HEK293T (cell line): ENCODE measurements around the gene KAT14.
"Not testable (repeated sequence)": the region's sequence is repeated elsewhere in the genome, so short reads cannot be mapped to it uniquely, and the experiment has no call there.

Experiments
- CTCF ChIA-PET: fragments of 350-600 bp; formaldehyde crosslinking; extraction: SDS; loops from one replicate; lab custom pipeline; 2021; ENCODE audit warnings: antibody characterized with exemption, inconsistent platforms; lab: Yijun Ruan, JAX
- POLR2A ChIA-PET: fragments of 350-600 bp; formaldehyde crosslinking; extraction: SDS; loops from one replicate; lab custom pipeline; 2020; ENCODE audit warnings: antibody characterized with exemption, inconsistent platforms; lab: Yijun Ruan, JAX
- DNase-seq: peaks from one replicate; pipeline ENCODE4 v3.0.0; 2012; ENCODE audit warnings: mixed read lengths; ENCODE audit errors: extremely low spot score
- ARNT ChIP-seq: fragments of 450-650 bp; IDR thresholded peaks from 2 replicates; pipeline ENCODE4 v1.6.1; 2017; ENCODE audit warnings: mild to moderate bottlenecking
- BHLHE40 ChIP-seq: fragments of 450-650 bp; IDR thresholded peaks from 2 replicates; pipeline ENCODE4 v1.6.1; 2016; ENCODE audit warnings: mild to moderate bottlenecking, moderate library complexity, borderline replicate concordance
- CTBP1 ChIP-seq: fragments of 450-650 bp; IDR thresholded peaks from 2 replicates; pipeline ENCODE4 v1.6.1; 2016; ENCODE audit warnings: borderline replicate concordance
- ELF4 ChIP-seq: fragments of 450-650 bp; IDR thresholded peaks from 2 replicates; pipeline ENCODE4 v1.6.1; 2017; ENCODE audit warnings: antibody characterized with exemption
- FOXA1 ChIP-seq: fragments of 450-650 bp; IDR thresholded peaks from 2 replicates; pipeline ENCODE4 v1.6.1; 2016; ENCODE audit warnings: mild to moderate bottlenecking
- FOXK2 ChIP-seq: fragments of 450-650 bp; IDR thresholded peaks from 2 replicates; pipeline ENCODE4 v1.6.1; 2016; ENCODE audit warnings: mild to moderate bottlenecking
- FOXM1 ChIP-seq: fragments of 450-650 bp; IDR thresholded peaks from 2 replicates; pipeline ENCODE4 v1.6.1; 2017; ENCODE audit warnings: mild to moderate bottlenecking, borderline replicate concordance
- HDGF ChIP-seq: fragments of 450-650 bp; IDR thresholded peaks from 2 replicates; pipeline ENCODE4 v1.6.1; 2017; ENCODE audit warnings: antibody characterized with exemption, borderline replicate concordance
- L3MBTL2 ChIP-seq: fragments of 450-650 bp; conservative IDR thresholded peaks from 2 replicates; pipeline ENCODE4 v1.6.1; 2016; ENCODE audit warnings: mild to moderate bottlenecking
- LEF1 ChIP-seq: fragments of 450-650 bp; IDR thresholded peaks from 2 replicates; pipeline ENCODE4 v1.6.1; 2017; ENCODE audit warnings: mild to moderate bottlenecking, borderline replicate concordance
- NFRKB ChIP-seq: fragments of 450-650 bp; IDR thresholded peaks from 2 replicates; pipeline ENCODE4 v1.6.1; 2016; ENCODE audit warnings: mild to moderate bottlenecking, moderate library complexity
- PKNOX1 ChIP-seq: fragments of 450-650 bp; IDR thresholded peaks from 2 replicates; pipeline ENCODE4 v1.6.1; 2016
- SP1 ChIP-seq: fragments of 450-650 bp; IDR thresholded peaks from 2 replicates; pipeline ENCODE4 v1.6.1; 2017
- SUZ12 ChIP-seq: fragments of 450-650 bp; IDR thresholded peaks from 2 replicates; pipeline ENCODE4 v1.6.1; 2016; ENCODE audit warnings: mild to moderate bottlenecking
- TARDBP ChIP-seq: fragments of 450-650 bp; IDR thresholded peaks from 2 replicates; pipeline ENCODE4 v1.6.1; 2016
- ZNF384 ChIP-seq: fragments of 450-650 bp; IDR thresholded peaks from 2 replicates; pipeline ENCODE4 v1.6.1; 2016

Gene KAT14

GRCh38 chr20:18092890-18093289 is 44.8 kb upstream of the KAT14 start:
- POLR2A ChIA-PET: no interaction called here
- no peak for DNase-seq
- CTCF ChIA-PET: no interaction called here
- no peak for TF ChIP-seq L3MBTL2
- TF ChIP-seq TARDBP: no peak
- no peak for TF ChIP-seq HDGF
- no peak for TF ChIP-seq ELF4
- no peak for TF ChIP-seq FOXM1
- no peak for TF ChIP-seq LEF1
- TF ChIP-seq FOXA1: no peak
- TF ChIP-seq FOXK2: no peak
- TF ChIP-seq BHLHE40: no peak
- TF ChIP-seq ZNF384: no peak
- TF ChIP-seq SUZ12: no peak
- TF ChIP-seq ARNT: no peak
- TF ChIP-seq NFRKB: no peak
- TF ChIP-seq SP1: no peak
- TF ChIP-seq PKNOX1: no peak
- no peak for TF ChIP-seq CTBP1

- no peak for DNase-seq
- ChIA-PET POLR2A (no interaction called here), CTCF (no interaction called here)
- TF ChIP-seq PKNOX1 (no peak), L3MBTL2 (no peak), LEF1 (no peak), FOXA1 (no peak), BHLHE40 (no peak)
Measured at GRCh38 chr20:18093388-18093787, 44.3 kb upstream of the KAT14 start.

GRCh38 chr20:18094191-18094590 is 43.5 kb upstream of the KAT14 start:
- TF ChIP-seq TARDBP: no peak
- no peak for TF ChIP-seq HDGF
- no peak for TF ChIP-seq SP1
- no peak for TF ChIP-seq NFRKB
- TF ChIP-seq ELF4: no peak
- TF ChIP-seq CTBP1: no peak
- TF ChIP-seq ZNF384: no peak
- no peak for TF ChIP-seq FOXM1
- no peak for TF ChIP-seq LEF1
- no peak for TF ChIP-seq ARNT
- no peak for TF ChIP-seq PKNOX1
- TF ChIP-seq FOXK2: no peak
- no peak for TF ChIP-seq L3MBTL2
- no peak for TF ChIP-seq BHLHE40
- TF ChIP-seq SUZ12: no peak
- TF ChIP-seq FOXA1: no peak
- no peak for DNase-seq
- POLR2A ChIA-PET: no interaction called here
- CTCF ChIA-PET: no interaction called here

DNA sequence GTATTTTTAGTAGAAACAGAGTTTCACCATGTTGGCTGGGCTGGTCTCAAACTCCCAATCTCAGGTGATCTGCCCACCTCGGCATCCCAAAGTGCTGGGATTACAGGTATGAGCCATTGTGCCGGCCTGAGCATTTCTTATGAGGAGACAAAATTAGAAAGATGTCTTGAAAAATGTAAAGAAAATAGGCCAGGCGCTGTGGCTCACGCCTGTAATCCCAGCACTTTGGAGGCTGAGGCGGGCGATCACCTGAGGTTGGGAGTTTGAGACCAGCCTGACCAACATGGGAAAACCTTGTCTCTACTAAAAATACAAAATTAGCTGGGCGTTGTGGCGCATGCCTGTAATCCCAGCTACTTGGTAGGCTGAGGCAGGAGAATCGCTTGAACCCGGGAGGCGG is 37.1 kb upstream of the KAT14 start:
- POLR2A ChIA-PET, DNase-seq: not testable (repeated sequence)
- CTCF ChIA-PET: interaction anchor here (0.7 kb wide), 1 partner anchor 9 kb away, joined by 5 read pairs; no protein-coding TSS in a partner anchor

DNA sequence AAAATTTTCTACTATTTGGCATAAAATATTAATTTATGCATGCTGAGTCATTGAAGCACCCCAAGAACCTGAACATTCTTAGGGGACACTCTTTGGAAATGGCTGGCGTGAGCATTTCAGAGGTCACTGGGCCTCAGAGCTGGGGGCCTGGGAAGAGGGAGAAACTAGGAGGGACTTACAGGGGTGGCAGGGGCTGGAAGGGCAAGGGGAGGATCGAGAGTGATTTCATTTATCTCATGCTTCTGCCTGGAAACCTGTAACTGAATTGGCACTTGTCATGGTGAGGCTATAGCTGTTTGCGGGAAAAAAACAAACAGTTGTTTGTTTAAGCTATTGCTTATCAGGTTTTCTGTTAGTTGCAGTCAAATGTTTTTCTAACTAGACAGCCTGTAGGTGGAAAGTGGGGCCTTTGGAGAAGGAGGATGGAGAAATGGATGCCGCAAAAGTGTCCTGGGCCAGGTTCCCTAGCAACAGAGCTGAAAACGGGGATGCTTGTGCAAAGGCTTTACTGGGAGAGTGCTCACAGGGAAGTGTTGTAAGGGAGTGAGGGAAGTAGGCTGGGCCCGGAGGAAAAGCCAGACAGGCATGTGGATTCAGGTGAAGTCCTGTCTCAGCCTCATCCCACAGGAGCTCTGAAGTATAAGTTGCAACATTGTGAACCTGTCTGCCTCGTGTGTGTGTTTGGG is 36.4 kb upstream of the KAT14 start:
- CTCF ChIA-PET: no interaction called here

GRCh38 chr20:18103497-18103896 is 34.2 kb upstream of the KAT14 start:
- POLR2A ChIA-PET: no interaction called here
- TF ChIP-seq ELF4: no peak
- TF ChIP-seq TARDBP: no peak
- no peak for TF ChIP-seq HDGF
- CTCF ChIA-PET: no interaction called here
- no peak for DNase-seq

More for the DNA sequence above, 36.4 kb upstream of the KAT14 start:
- TF ChIP-seq LEF1 (no peak), PKNOX1 (no peak), NFRKB (no peak), BHLHE40 (no peak), HDGF (no peak)
- POLR2A ChIA-PET: interaction anchor here (0.7 kb wide), 1 partner anchor 187 kb away, joined by 3 read pairs; the partner anchor contains the start of gene ZNF133
- no peak for DNase-seq
